ENCODE results near the gene MPP2.
"Not testable (repeated sequence)": the region's sequence is repeated elsewhere in the genome, so short reads cannot be mapped to it uniquely, and the experiment has no call there.

Gene MPP2

DNA sequence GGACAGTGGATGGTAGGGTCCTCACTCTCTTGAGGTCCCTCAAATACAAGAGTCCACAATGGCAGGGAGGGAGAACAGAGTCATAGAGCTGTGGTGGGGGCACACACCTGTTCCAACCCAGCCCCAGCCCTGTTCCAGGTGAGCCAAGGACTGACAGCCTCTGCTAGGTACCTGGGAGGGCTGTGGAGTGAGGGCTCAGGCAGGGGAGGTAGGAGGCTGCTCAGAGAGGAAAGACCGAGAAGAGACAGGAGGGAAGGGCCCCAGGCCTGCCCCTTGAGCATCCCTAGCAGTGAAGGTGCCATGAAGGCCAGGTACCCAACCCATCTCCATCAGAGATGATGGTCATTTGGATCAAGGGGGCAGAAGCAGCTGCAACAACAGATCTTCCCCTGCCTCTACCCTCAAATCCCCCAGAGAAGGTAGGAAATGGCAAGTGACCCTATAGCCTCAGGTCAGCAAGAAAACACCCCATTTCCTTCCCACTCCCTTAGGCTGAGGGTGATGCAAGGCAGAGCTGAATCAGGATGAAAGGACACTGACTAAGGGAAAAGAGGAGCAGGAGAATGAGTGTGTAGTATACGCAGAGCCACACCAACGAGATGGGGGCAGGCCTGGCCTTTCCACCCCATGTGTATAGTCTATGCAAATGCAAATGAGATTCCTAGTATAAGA, 31.7 kb downstream of the MPP2 start:
- no peak for DNase-seq (ENCODE audit: low read depth)
- TF ChIP-seq CTCF (IDR thresholded peaks at IDR 0.05; ENCODE audit: control insufficient read depth, insufficient read depth, low read depth, low read length, missing control alignments): no peak

GRCh38 chr17:43874293-43874692, 33.0 kb downstream of the MPP2 start:
- no peak for TF ChIP-seq CTCF (IDR thresholded peaks at IDR 0.05; ENCODE audit: control insufficient read depth, insufficient read depth, low read depth, low read length, missing control alignments)
- no peak overlapping the region for H3K4me3 ChIP-seq (ENCODE audit: control insufficient read depth, low read depth, low read length)
- no peak for DNase-seq (ENCODE audit: low read depth)

More for the DNA sequence above, 31.7 kb downstream of the MPP2 start:
- H3K4me3 ChIP-seq (ENCODE audit: control insufficient read depth, low read depth, low read length): no peak overlapping the region

DNA sequence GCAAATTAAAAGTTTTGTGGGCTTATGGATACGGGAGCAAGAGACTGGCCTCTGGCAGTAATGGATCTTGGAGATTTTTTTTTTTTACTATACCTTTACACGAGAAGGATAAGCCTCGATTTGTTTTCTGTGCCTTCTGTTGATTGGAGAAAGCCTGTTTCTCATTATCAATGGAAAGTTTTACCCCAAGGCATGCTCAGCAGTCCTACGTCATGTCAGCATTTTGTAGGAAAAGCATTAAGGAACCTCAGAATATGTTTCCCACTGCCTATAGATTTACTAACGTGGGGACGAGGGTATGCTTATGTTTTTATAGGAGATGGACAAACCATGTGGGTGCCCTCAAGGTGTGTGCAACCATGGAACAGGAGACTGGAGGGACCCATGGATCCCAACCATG, 33.5 kb downstream of the MPP2 start:
- DNase-seq (ENCODE audit: low read depth): no peak
- TF ChIP-seq CTCF (IDR thresholded peaks at IDR 0.05; ENCODE audit: control insufficient read depth, insufficient read depth, low read depth, low read length, missing control alignments): no peak
- no peak overlapping the region for H3K4me3 ChIP-seq (ENCODE audit: control insufficient read depth, low read depth, low read length)

DNA sequence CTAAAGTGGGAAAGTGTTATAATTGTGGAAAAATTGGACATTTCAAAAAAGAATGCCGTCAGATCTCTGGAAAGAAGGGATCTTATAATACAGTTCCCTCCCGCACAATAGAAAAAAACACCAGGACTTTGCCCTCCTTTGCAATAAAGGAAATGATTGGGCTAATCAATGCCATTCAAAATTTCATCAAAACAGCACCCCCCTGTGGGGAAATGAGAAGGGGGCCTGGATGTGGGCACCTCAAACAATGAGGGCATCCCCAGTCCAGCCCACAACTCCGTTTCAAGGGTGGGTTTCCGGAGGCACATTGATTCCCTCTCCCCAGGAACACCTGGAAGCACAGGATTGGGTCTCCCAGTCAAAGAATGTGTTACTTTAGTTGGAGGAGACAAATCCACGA, 34.2 kb downstream of the MPP2 start:
- H3K4me3 ChIP-seq (ENCODE audit: control insufficient read depth, low read depth, low read length): no peak overlapping the region
- DNase-seq (ENCODE audit: low read depth): no peak
- no peak for TF ChIP-seq CTCF (IDR thresholded peaks at IDR 0.05; ENCODE audit: control insufficient read depth, insufficient read depth, low read depth, low read length, missing control alignments)

- H3K4me3 ChIP-seq (ENCODE audit: control insufficient read depth, low read depth, low read length): no peak overlapping the region
- no peak for TF ChIP-seq CTCF (IDR thresholded peaks at IDR 0.05; ENCODE audit: control insufficient read depth, insufficient read depth, low read depth, low read length, missing control alignments)
- DNase-seq (ENCODE audit: low read depth): no peak
These were observed 35.2 kb downstream of the MPP2 start for GRCh38 chr17:43871946-43872690.

DNA sequence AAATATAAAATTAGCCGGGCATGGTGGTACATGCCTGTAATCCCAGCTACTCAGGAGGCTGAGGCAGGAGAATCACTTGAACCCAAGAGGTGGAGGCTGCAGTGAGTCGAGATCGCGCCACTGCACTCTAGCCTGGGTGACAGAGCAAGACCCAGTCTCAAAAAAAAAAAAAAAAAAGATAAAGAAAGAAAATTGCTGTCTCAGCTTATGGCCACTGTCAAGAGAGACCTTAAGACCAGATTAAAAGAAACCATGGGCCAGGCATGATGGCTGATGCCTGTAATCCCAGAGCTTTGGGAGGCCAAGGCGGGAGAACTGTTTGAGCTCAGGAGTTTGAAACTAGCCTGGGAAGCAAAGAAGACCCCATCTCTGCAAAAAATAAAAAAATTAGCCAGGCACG, 38.3 kb downstream of the MPP2 start:
- DNase-seq (ENCODE audit: low read depth): not testable (repeated sequence)

DNA sequence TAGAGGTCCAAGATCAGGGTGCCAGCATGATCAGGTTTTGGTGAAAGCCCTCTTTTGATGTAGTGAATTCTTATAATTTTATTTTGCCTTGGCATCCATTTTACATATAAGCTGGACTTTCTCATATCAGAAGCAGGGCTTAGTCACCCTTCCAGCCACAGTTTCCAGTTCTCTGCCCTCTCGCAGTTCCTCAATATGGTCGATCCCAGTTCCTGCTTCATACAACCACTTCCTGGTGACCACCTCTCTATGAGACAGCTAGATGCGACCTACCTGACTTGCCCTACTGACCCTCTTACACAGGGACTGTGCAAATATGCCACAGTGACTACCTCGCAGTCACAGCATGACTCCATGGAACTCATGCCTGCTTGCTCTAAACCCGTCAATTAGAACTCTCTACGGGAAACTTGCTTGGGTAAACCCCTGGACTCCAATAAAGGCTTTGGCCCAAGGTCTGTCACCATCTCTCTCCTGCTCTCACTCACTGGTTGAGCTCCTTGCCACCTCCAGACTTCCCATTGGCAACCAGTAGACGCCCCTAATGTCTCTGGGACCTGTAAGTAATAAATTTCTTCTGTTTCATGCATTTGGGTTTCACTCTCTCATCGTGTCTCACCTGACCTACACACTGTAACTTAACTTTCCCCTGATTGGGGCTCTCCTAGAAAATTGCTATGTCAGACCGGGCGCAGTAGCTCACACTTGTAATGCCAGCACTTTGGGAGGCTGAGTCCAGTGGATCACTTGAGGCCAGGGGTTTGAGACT, 38.9 kb downstream of the MPP2 start:
- DNase-seq (ENCODE audit: low read depth): no peak
- no peak overlapping the region for H3K4me3 ChIP-seq (ENCODE audit: control insufficient read depth, low read depth, low read length)
- TF ChIP-seq CTCF (IDR thresholded peaks at IDR 0.05; ENCODE audit: control insufficient read depth, insufficient read depth, low read depth, low read length, missing control alignments): no peak

More for the DNA sequence above, 38.3 kb downstream of the MPP2 start:
- not testable (repeated sequence) for H3K4me3 ChIP-seq (ENCODE audit: control insufficient read depth, low read depth, low read length)
